Measurements from ENCODE around the gene GMDS.

GMDS gene

GRCh38 chr6:2132916-2133315, 112.5 kb downstream of the GMDS start:
- Histone ChIP-seq H3K9me3 (ENCODE audit: insufficient read depth, low read length, severe bottlenecking) (no peaks in the 10 kb centered on the region), H3K4me3 (ENCODE audit: low read depth in 1 of 2, low read length in 2 of 2) (no peak overlapping the region), H3K36me3 (ENCODE audit: insufficient read depth, low read length) (no peaks in the 10 kb centered on the region), H3K9ac (ENCODE audit: low read depth, low read length) (no peak overlapping the region), H3K4me1 (ENCODE audit: insufficient read depth, low read length) (no peaks in the 10 kb centered on the region), H3K27me3 (ENCODE audit: insufficient read depth, low read length, poor library complexity) (no peaks in the 10 kb centered on the region), H3K79me2 (ENCODE audit: insufficient read depth, low read length) (no peaks in the 10 kb centered on the region), H2AFZ (ENCODE audit: low read depth, low read length) (no peak overlapping the region), H3K4me2 (ENCODE audit: insufficient read depth, low read length) (no peak overlapping the region), H4K20me1 (ENCODE audit: insufficient read depth, low read length) (peaks cover 7% of the 10 kb centered on the region; the same call in 1 of the 2 replicates), H3K27ac (ENCODE audit: low read length) (no peak overlapping the region)
- TF ChIP-seq EZH2 (IDR thresholded peaks at IDR 0.05; ENCODE audit: borderline replicate concordance, low read depth, low read length, severe bottlenecking) (no peak), CTCF (IDR thresholded peaks at IDR 0.05; ENCODE audit: borderline replicate concordance, extremely low read depth, low read length, poor library complexity, severe bottlenecking) (no peak)
- DNase-seq (no peak), ATAC-seq (ENCODE audit: insufficient read depth, low read depth) (no peak)

DNA sequence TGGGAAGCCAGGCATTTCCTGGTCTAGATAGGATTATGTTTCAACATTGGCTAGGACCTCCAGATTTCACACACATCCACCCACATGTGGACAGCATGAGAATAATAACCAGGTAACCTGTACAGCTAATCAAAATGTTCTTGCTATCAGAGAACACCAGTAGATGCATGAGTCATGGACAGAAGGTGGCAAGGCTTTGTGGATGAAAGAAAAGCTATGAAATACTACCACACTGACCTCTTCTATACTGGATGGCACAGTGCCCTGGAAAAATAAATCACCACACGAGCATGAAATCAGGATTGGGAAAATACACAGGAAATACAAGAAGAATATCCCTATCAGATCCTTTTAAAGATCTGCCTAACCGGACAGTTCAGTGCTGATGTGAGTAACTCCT, 113.0 kb downstream of the GMDS start:
- Histone ChIP-seq H3K9ac (ENCODE audit: low read depth, low read length) (no peak overlapping the region), H4K20me1 (ENCODE audit: insufficient read depth, low read length) (peaks cover 8% of the 10 kb centered on the region; the same call in 1 of the 2 replicates), H2AFZ (ENCODE audit: low read depth, low read length) (no peak overlapping the region), H3K4me1 (ENCODE audit: insufficient read depth, low read length) (no peaks in the 10 kb centered on the region), H3K36me3 (ENCODE audit: insufficient read depth, low read length) (no peaks in the 10 kb centered on the region), H3K9me3 (ENCODE audit: insufficient read depth, low read length, severe bottlenecking) (no peaks in the 10 kb centered on the region), H3K27me3 (ENCODE audit: insufficient read depth, low read length, poor library complexity) (no peaks in the 10 kb centered on the region), H3K4me3 (ENCODE audit: low read depth in 1 of 2, low read length in 2 of 2) (no peak overlapping the region), H3K27ac (ENCODE audit: low read length) (no peak overlapping the region), H3K4me2 (ENCODE audit: insufficient read depth, low read length) (no peak overlapping the region), H3K79me2 (ENCODE audit: insufficient read depth, low read length) (no peaks in the 10 kb centered on the region)
- TF ChIP-seq CTCF (IDR thresholded peaks at IDR 0.05; ENCODE audit: borderline replicate concordance, extremely low read depth, low read length, poor library complexity, severe bottlenecking) (no peak), EZH2 (IDR thresholded peaks at IDR 0.05; ENCODE audit: borderline replicate concordance, low read depth, low read length, severe bottlenecking) (no peak)
- ATAC-seq (ENCODE audit: insufficient read depth, low read depth): no peak
- DNase-seq: no peak

DNA sequence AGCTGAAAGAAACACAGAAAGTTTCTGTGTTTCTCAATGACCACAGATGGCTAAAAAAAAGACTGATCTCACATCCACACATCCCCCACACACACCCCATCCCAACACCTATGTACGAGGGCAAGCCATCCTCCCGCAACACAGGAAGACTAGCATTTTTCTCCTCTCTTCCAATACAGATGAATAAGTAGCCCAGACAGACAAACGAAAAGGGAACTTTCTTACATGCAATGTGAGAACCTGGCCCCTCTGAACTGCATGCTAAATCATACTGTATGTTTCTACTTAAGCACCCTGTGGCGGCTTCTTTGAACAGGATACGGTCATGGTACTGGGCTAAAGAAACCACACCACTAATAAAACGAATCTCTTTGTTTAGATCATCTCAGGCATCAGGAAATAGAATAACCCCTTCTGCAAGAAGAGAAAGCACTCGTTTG, 116.2 kb downstream of the GMDS start:
- Histone ChIP-seq H3K9ac (ENCODE audit: low read depth, low read length) (no peak overlapping the region), H3K27ac (ENCODE audit: low read length) (no peak overlapping the region), H3K4me2 (ENCODE audit: insufficient read depth, low read length) (no peak overlapping the region), H3K79me2 (ENCODE audit: insufficient read depth, low read length) (no peaks in the 10 kb centered on the region), H3K4me1 (ENCODE audit: insufficient read depth, low read length) (no peaks in the 10 kb centered on the region), H3K4me3 (ENCODE audit: low read depth in 1 of 2, low read length in 2 of 2) (no peak overlapping the region), H3K27me3 (ENCODE audit: insufficient read depth, low read length, poor library complexity) (no peaks in the 10 kb centered on the region), H3K9me3 (ENCODE audit: insufficient read depth, low read length, severe bottlenecking) (no peaks in the 10 kb centered on the region), H4K20me1 (ENCODE audit: insufficient read depth, low read length) (peaks cover 10% of the 10 kb centered on the region; the same call in 1 of the 2 replicates), H2AFZ (ENCODE audit: low read depth, low read length) (no peak overlapping the region), H3K36me3 (ENCODE audit: insufficient read depth, low read length) (no peaks in the 10 kb centered on the region)
- no peak for DNase-seq
- no peak for ATAC-seq (ENCODE audit: insufficient read depth, low read depth)
- TF ChIP-seq EZH2 (IDR thresholded peaks at IDR 0.05; ENCODE audit: borderline replicate concordance, low read depth, low read length, severe bottlenecking) (no peak), CTCF (IDR thresholded peaks at IDR 0.05; ENCODE audit: borderline replicate concordance, extremely low read depth, low read length, poor library complexity, severe bottlenecking) (no peak)

DNA sequence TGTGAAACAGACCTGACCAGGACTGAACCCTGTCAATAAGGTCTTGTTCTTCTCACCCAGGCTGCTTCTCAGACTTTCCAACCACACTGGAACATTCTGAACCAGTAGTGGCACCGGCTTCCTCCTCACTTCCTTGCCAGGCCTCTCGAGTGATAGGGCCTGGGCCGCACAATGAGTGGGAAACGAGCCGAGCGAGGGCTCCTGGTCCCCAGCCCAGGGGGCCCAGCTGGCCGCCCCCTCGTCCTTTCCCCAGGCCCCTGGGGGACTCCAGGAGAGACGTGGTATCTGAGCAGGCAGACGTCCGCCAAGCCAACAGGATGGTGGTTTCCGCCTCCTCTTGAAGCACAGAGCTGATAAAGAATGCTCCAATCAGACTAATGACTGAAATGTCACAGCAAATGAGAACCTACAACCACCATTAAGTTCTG, 117.9 kb downstream of the GMDS start:
- H2AFZ ChIP-seq (ENCODE audit: low read depth, low read length): no peak overlapping the region
- no peak overlapping the region for H3K27ac ChIP-seq (ENCODE audit: low read length)
- H3K9me3 ChIP-seq (ENCODE audit: insufficient read depth, low read length, severe bottlenecking): no peaks in the 10 kb centered on the region
- H3K9ac ChIP-seq (ENCODE audit: low read depth, low read length): no peak overlapping the region
- no peaks in the 10 kb centered on the region for H3K79me2 ChIP-seq (ENCODE audit: insufficient read depth, low read length)
- no peaks in the 10 kb centered on the region for H3K36me3 ChIP-seq (ENCODE audit: insufficient read depth, low read length)
- no peaks in the 10 kb centered on the region for H3K4me1 ChIP-seq (ENCODE audit: insufficient read depth, low read length)
- ATAC-seq (ENCODE audit: insufficient read depth, low read depth) (no peak), DNase-seq (no peak)
- peaks cover 10% of the 10 kb centered on the region; the same call in 1 of the 2 replicates for H4K20me1 ChIP-seq (ENCODE audit: insufficient read depth, low read length)
- H3K27me3 ChIP-seq (ENCODE audit: insufficient read depth, low read length, poor library complexity): no peaks in the 10 kb centered on the region
- no peak for TF ChIP-seq EZH2 (IDR thresholded peaks at IDR 0.05; ENCODE audit: borderline replicate concordance, low read depth, low read length, severe bottlenecking)
- TF ChIP-seq CTCF (IDR thresholded peaks at IDR 0.05; ENCODE audit: borderline replicate concordance, extremely low read depth, low read length, poor library complexity, severe bottlenecking): no peak
- H3K4me2 ChIP-seq (ENCODE audit: insufficient read depth, low read length): no peak overlapping the region
- no peak overlapping the region for H3K4me3 ChIP-seq (ENCODE audit: low read depth in 1 of 2, low read length in 2 of 2)

Data from DND-41 (cell line).